GM19438 (cell line): ENCODE data around the gene CCDC7.
A peak's percentile ranks its signal among the peaks of the same experiment; 100 is the strongest.
"Not testable (repeated sequence)": the region's sequence is repeated elsewhere in the genome, so short reads cannot be mapped to it uniquely, and the experiment has no call there.

Source experiments
- ATAC-seq: cut with Tn5 transposase; IDR thresholded peaks from one replicate; pipeline ENCODE4 v1.9.1; 2021; ENCODE audit warnings: low read depth; ENCODE audit not compliant: unreplicated experiment

The CCDC7 gene

GRCh38 chr10:32445740-32446535 lies at the start of gene CCDC7:
CCDC7 (plus strand) TSS chr10:32446140; CDS start chr10:32451643, 5,503 bp downstream.
- ATAC-seq = peak; percentile 96

- not testable (repeated sequence) for ATAC-seq
Measured at GRCh38 chr10:32397163-32397562, 48.8 kb upstream of the CCDC7 start.

- ATAC-seq = not testable (repeated sequence)
Measured at GRCh38 chr10:32399720-32400119, 46.2 kb upstream of the CCDC7 start.

GRCh38 chr10:32400961-32401360 lies 45.0 kb upstream of the CCDC7 start:
- no peak for ATAC-seq

- no peak for ATAC-seq
Measured at GRCh38 chr10:32402499-32402898, 43.4 kb upstream of the CCDC7 start.

GRCh38 chr10:32403091-32403490 lies 42.8 kb upstream of the CCDC7 start:
- no peak for ATAC-seq

- ATAC-seq = no peak
Measured at GRCh38 chr10:32408690-32409089, 37.2 kb upstream of the CCDC7 start.

- ATAC-seq = no peak
Measured at GRCh38 chr10:32409741-32410140, 36.2 kb upstream of the CCDC7 start.

- no peak for ATAC-seq
Measured at GRCh38 chr10:32410569-32410968, 35.4 kb upstream of the CCDC7 start.

- no peak for ATAC-seq
Measured at GRCh38 chr10:32411797-32412498, 34.0 kb upstream of the CCDC7 start.

- ATAC-seq = no peak
Measured at GRCh38 chr10:32412499-32412853, 33.5 kb upstream of the CCDC7 start.

GRCh38 chr10:32413513-32413912 lies 32.4 kb upstream of the CCDC7 start:
- ATAC-seq = no peak

- no peak for ATAC-seq
Measured at GRCh38 chr10:32415361-32415760, 30.6 kb upstream of the CCDC7 start.

GRCh38 chr10:32417911-32418547 lies 27.9 kb upstream of the CCDC7 start:
- ATAC-seq = no peak

GRCh38 chr10:32418572-32418971 lies 27.4 kb upstream of the CCDC7 start:
- no peak for ATAC-seq

GRCh38 chr10:32419615-32420014 lies 26.3 kb upstream of the CCDC7 start:
- no peak for ATAC-seq

- ATAC-seq = no peak
Measured at GRCh38 chr10:32426186-32426585, 19.8 kb upstream of the CCDC7 start.

- no peak for ATAC-seq
Measured at GRCh38 chr10:32433542-32433941, 12.4 kb upstream of the CCDC7 start.

- ATAC-seq = no peak
Measured at GRCh38 chr10:32436215-32436614, 9.7 kb upstream of the CCDC7 start.

GRCh38 chr10:32437334-32437733 lies 8.6 kb upstream of the CCDC7 start:
- ATAC-seq = no peak

GRCh38 chr10:32445036-32445435 lies 904 bp upstream of the CCDC7 start:
- ATAC-seq = no peak
